DOHH2 (cell line): ENCODE measurements around the gene ELOVL6.

Experiments
- CTCF ChIP-seq: fragments of 200-600 bp; sonication (generic); IDR thresholded peaks from one replicate; pipeline ENCODE4 v1.5.1; 2014; ENCODE audit warnings: antibody characterized with exemption, mild to moderate bottlenecking, low read depth, low read length; ENCODE audit not compliant: poor library complexity, severe bottlenecking
- EZH2phosphoT487 ChIP-seq: fragments of 200-600 bp; sonication (generic); IDR thresholded peaks from 2 replicates; pipeline ENCODE4 v1.6.1; 2017; ENCODE audit warnings: borderline replicate concordance, mild to moderate bottlenecking, antibody characterized with exemption, low read length, moderate library complexity, mixed read lengths

GRCh38 chr4:110211007-110211769, 12.8 kb upstream of the ELOVL6 start:
- peak; percentile 77 for TF ChIP-seq CTCF
- no peak for TF ChIP-seq EZH2phosphoT487
